Putamen (tissue), 1 donor: ENCODE data around the gene CLTCL1.
A peak's percentile ranks its signal among the peaks of the same experiment; 100 is the strongest.
"Not testable (repeated sequence)": the region's sequence is repeated elsewhere in the genome, so short reads cannot be mapped to it uniquely, and the experiment has no call there.

ENCODE experiments used
- DNase-seq: peaks from one replicate; pipeline ENCODE4 v3.0.0-alpha.2; 2016; ENCODE audit warnings: low spot score

CLTCL1 gene

GRCh38 chr22:19291580-19292457 is at the start of gene CLTCL1:
Gene CLTCL1, minus strand, starts transcription at chr22:19291719. Its CDS starts 78 bp downstream, at chr22:19291641.
- peak; percentile 80 for DNase-seq

- DNase-seq = no peak
These were observed 45.6 kb upstream of the CLTCL1 start for GRCh38 chr22:19337137-19337536.

GRCh38 chr22:19336133-19337075 is 44.9 kb upstream of the CLTCL1 start:
- no peak for DNase-seq

- DNase-seq = no peak
These were observed 40.5 kb upstream of the CLTCL1 start for GRCh38 chr22:19331975-19332374.

- no peak for DNase-seq
These were observed 40.0 kb upstream of the CLTCL1 start for GRCh38 chr22:19331474-19331873.

GRCh38 chr22:19330865-19331418 is 39.4 kb upstream of the CLTCL1 start:
- no peak for DNase-seq

- DNase-seq = not testable (repeated sequence)
These were observed 38.7 kb upstream of the CLTCL1 start for GRCh38 chr22:19330205-19330604.

- DNase-seq = no peak
These were observed 37.9 kb upstream of the CLTCL1 start for GRCh38 chr22:19329454-19329853.

- DNase-seq = no peak
These were observed 33.9 kb upstream of the CLTCL1 start for GRCh38 chr22:19325296-19325948.

GRCh38 chr22:19323420-19323819 is 31.9 kb upstream of the CLTCL1 start:
- DNase-seq = not testable (repeated sequence)

- DNase-seq = no peak
These were observed 30.2 kb upstream of the CLTCL1 start for GRCh38 chr22:19321757-19322156.

GRCh38 chr22:19320136-19320535 is 28.6 kb upstream of the CLTCL1 start:
- not testable (repeated sequence) for DNase-seq

GRCh38 chr22:19319281-19319680 is 27.8 kb upstream of the CLTCL1 start:
- no peak for DNase-seq

GRCh38 chr22:19317865-19318264 is 26.3 kb upstream of the CLTCL1 start:
- no peak for DNase-seq

GRCh38 chr22:19307872-19308271 is 16.4 kb upstream of the CLTCL1 start:
- no peak for DNase-seq

GRCh38 chr22:19306535-19306934 is 15.0 kb upstream of the CLTCL1 start:
- DNase-seq = not testable (repeated sequence)

- no peak for DNase-seq
These were observed 13.0 kb upstream of the CLTCL1 start for GRCh38 chr22:19304547-19304946.

GRCh38 chr22:19303785-19304184 is 12.3 kb upstream of the CLTCL1 start:
- no peak for DNase-seq

- no peak for DNase-seq
These were observed 4.2 kb upstream of the CLTCL1 start for GRCh38 chr22:19295733-19296132.

- no peak for DNase-seq
These were observed 1.1 kb upstream of the CLTCL1 start for GRCh38 chr22:19292458-19293230.

GRCh38 chr22:19291218-19291579 is 320 bp downstream of the CLTCL1 start:
- no peak for DNase-seq
